K562 (cell line): ENCODE results near the gene ITGB6. TPM values are rescaled to one million over a fixed set of nuclear protein-coding genes. Genes with fewer than 3 reads are reported as not detected.

Experiments
- ATAC-seq: fragments of 200-7000 bp; cut with Tn5 transposase; 3 replicates; pipeline ENCODE4 v1.9.1; 2020; ENCODE audit warnings: moderate library complexity
- BruUV-seq: library from RNA; stranded (reverse); fragments of 400-500 nt; replicated peaks from 2 replicates; lab custom pipeline; 2021; lab: Mats Ljungman, UMichigan
- CTCF ChIA-PET: fragments of 300-600 bp; formaldehyde crosslinking; extraction: SDS; loops from one replicate; lab custom pipeline; 2021; ENCODE audit warnings: low intra/inter-chr PET ratio; lab: Yijun Ruan, JAX
- POLR2A ChIA-PET: fragments of 300-600, 350-650 bp; sonication (Branson Sonifier 250); formaldehyde crosslinking; extraction: SDS; loops from one replicate; lab custom pipeline; 2021; ENCODE audit warnings: antibody characterized with exemption, inconsistent platforms; lab: Yijun Ruan, JAX
- DNase-seq, 4 experiments: peaks; one replicate each; pipeline versions ENCODE4 v3.0.0 to v3.0.0-alpha.2; 2011 to 2018; ENCODE audit warnings: low spot score in 3 of 4, mixed read lengths in 3 of 4; ENCODE audit errors: extremely low read depth in 1 of 4
- FAIRE-seq: peaks from 2 replicates; lab custom pipeline; 2011; peaks lifted over from hg19 to GRCh38; lab: Jason Lieb, UNC
- H2AFZ ChIP-seq: 2 replicates; pipeline ENCODE4 v1.6.0; 2011; ENCODE audit warnings: low read depth, low read length, control low read depth, inconsistent platforms
- H3K27ac ChIP-seq: fragments of 200-600 bp; 3 replicates; pipeline ENCODE4 v1.8.0; 2011; ENCODE audit warnings: low read depth, mild to moderate bottlenecking, control low read depth, inconsistent platforms, low read length, moderate library complexity, mixed read lengths; ENCODE audit errors: extremely low read depth
- H3K27me3 ChIP-seq, 2 experiments: fragments of 300-600 bp in 1 of 2; 2 replicates in 1 of 2; 3 replicates in 1 of 2; pipeline versions ENCODE4 v1.6.0 to v1.8.0; 2011; ENCODE audit warnings: inconsistent platforms in 2 of 2, low read length in 2 of 2, mild to moderate bottlenecking in 1 of 2, mixed read lengths in 1 of 2, moderate library complexity in 1 of 2; ENCODE audit not compliant: control insufficient read depth in 2 of 2, insufficient read depth in 2 of 2
- H3K36me3 ChIP-seq: fragments of 300-600 bp; 3 replicates; pipeline ENCODE4 v1.8.0; 2011; ENCODE audit warnings: mild to moderate bottlenecking, low read length, inconsistent platforms; ENCODE audit not compliant: control insufficient read depth, insufficient read depth
- H3K4me1 ChIP-seq, 2 experiments: fragments of 200-600 bp in 1 of 2; replicated peaks in 1 of 2; 2 replicates in 1 of 2; 3 replicates in 1 of 2; pipeline versions ENCODE4 v1.5.1 to v1.8.0; 2011; ENCODE audit warnings: inconsistent platforms in 2 of 2, low read length in 2 of 2, mild to moderate bottlenecking in 1 of 2, mixed read lengths in 1 of 2, moderate library complexity in 1 of 2; ENCODE audit not compliant: control insufficient read depth in 2 of 2, insufficient read depth in 2 of 2
- H3K4me2 ChIP-seq: 2 replicates; pipeline ENCODE4 v1.6.1; 2011; ENCODE audit warnings: low read length, control low read depth, inconsistent platforms, mixed read lengths; ENCODE audit not compliant: insufficient read depth
- H3K4me3 ChIP-seq: fragments of 200-600 bp; sonication (generic), shearing (Covaris generic); 2 replicates; pipeline ENCODE4 v1.5.1; 2016; ENCODE audit warnings: control low read depth, inconsistent platforms
- H3K79me2 ChIP-seq: fragments of 200-600 bp; 3 replicates; pipeline ENCODE4 v1.8.0; 2011; ENCODE audit warnings: low read length, inconsistent platforms; ENCODE audit not compliant: control insufficient read depth, insufficient read depth
- H3K9ac ChIP-seq, 2 experiments: 2 replicates each; pipeline versions ENCODE4 v1.6.0 to v1.6.1; 2011; ENCODE audit warnings: low read depth in 2 of 2, low read length in 2 of 2, control low read depth in 1 of 2, inconsistent platforms in 1 of 2, mild to moderate bottlenecking in 1 of 2, mixed read lengths in 1 of 2; ENCODE audit not compliant: insufficient read depth in 1 of 2
- H3K9me1 ChIP-seq: one replicate; pipeline ENCODE4 v1.6.0; 2011; ENCODE audit warnings: inconsistent platforms, mild to moderate bottlenecking, low read length, moderate library complexity; ENCODE audit not compliant: control insufficient read depth, insufficient read depth
- H3K9me3 ChIP-seq: replicated peaks from 2 replicates; pipeline ENCODE4 v1.5.1; 2011; ENCODE audit warnings: low read depth, low read length, inconsistent platforms; ENCODE audit not compliant: control insufficient read depth, insufficient read depth
- H4K20me1 ChIP-seq: replicated peaks from 2 replicates; pipeline ENCODE4 v1.6.1; 2011; ENCODE audit warnings: low read length, inconsistent platforms, mixed read lengths; ENCODE audit not compliant: control insufficient read depth, insufficient read depth
- CTBP1 ChIP-seq: fragments of 450-650 bp; IDR thresholded peaks from 2 replicates; pipeline ENCODE4 v1.6.1; 2016; ENCODE audit warnings: borderline replicate concordance
- DIDO1 ChIP-seq: fragments of 450-650 bp; IDR thresholded peaks from 2 replicates; pipeline ENCODE4 v1.6.1; 2016; ENCODE audit warnings: low read depth, missing biosample characterization, missing genetic modification characterization
- RBFOX2 ChIP-seq: fragments of 200-400 bp; formaldehyde crosslinking; IDR thresholded peaks from 2 replicates; pipeline ENCODE4 v1.6.1; 2017; ENCODE audit warnings: low read depth, mild to moderate bottlenecking, low read length, moderate library complexity
- RHOXF2B ChIP-seq: fragments of 250-450 bp; sonication (Bioruptor Pico); conservative IDR thresholded peaks from 2 replicates; pipeline ENCODE4 v1.5.1; 2021
- SAFB ChIP-seq: fragments of 200-400 bp; formaldehyde crosslinking; IDR thresholded peaks from 2 replicates; pipeline ENCODE4 v1.6.1; 2017; ENCODE audit warnings: low read depth, low read length, borderline replicate concordance
- SMAD3 ChIP-seq: fragments of 450-650 bp; formaldehyde crosslinking; conservative IDR thresholded peaks from 2 replicates; pipeline ENCODE4 v1.4.0; 2020; ENCODE audit warnings: mild to moderate bottlenecking
- ZNF184 ChIP-seq: sonication (generic); formaldehyde crosslinking; IDR thresholded peaks from 2 replicates; pipeline ENCODE4 v1.5.0; 2020; ENCODE audit warnings: missing genetic modification reagents
- ZNF3 ChIP-seq: fragments of 250-450 bp; sonication (Bioruptor Pico); IDR thresholded peaks from 2 replicates; pipeline ENCODE4 v1.5.0; 2021; ENCODE audit warnings: mild to moderate bottlenecking, moderate library complexity
- WGBS: fragments of 100-300 bp; shearing (Covaris generic); methylation state at CpG from one replicate; pipeline ENCODE4 v1.1.6; 2016; ENCODE audit warnings: low coverage, mixed read lengths; ENCODE audit not compliant: insufficient coverage; ENCODE audit errors: missing lambda C conversion rate; 5-methylcytosine and 5-hydroxymethylcytosine counted together
- in situ Hi-C: fragments of 300-500 bp; cut with MboI; formaldehyde crosslinking; loops from 4 replicates; pipeline ENCODE4 v1.15.0; 2018; ENCODE audit warnings: inconsistent platforms, mixed read lengths
- intact Hi-C: fragments of 100-400 bp; cut with micrococcal nuclease; formaldehyde crosslinking; loops from 2 replicates; pipeline ENCODE4 v1.14.2; 2022
- polyA plus RNA-seq, 8 experiments: library from polyadenylated mRNA; depleted of rRNA in 4 of 8; stranded (reverse) in 5 of 8; unstranded in 3 of 8; fragments of >200 nt; fragmentation: Nextera tagmentation in 2 of 8; fragmentation: Illumina TruSeq in 1 of 8; extraction: Ambion mirVana in 2 of 8; extraction: Trizol in 1 of 8; gene quantifications; 2 replicates each; pipeline versions ENCODE4 v1.2.1 to v1.2.3, GENCODE V29; 2011 to 2014; ENCODE audit warnings: inconsistent platforms in 1 of 8, missing spikeins in 1 of 8
- total RNA-seq, 7 experiments: library from RNA; depleted of rRNA in 6 of 7; stranded (reverse); fragments of >200 nt in 6 of 7; fragmentation: Illumina TruSeq in 2 of 7; extraction: Trizol in 2 of 7; gene quantifications; 2 replicates each; pipeline versions ENCODE4 v1.2.1 to v1.2.3, GENCODE V29; 2011 to 2021; ENCODE audit warnings: low replicate concordance in 1 of 7

The ITGB6 gene
- total and polyA plus RNA-seq, 9 of the 15 experiments (the other 6 are each of a cell fraction or from before 2014, with no cell fraction given), result 0.18 TPM; not detected in 8

DNA sequence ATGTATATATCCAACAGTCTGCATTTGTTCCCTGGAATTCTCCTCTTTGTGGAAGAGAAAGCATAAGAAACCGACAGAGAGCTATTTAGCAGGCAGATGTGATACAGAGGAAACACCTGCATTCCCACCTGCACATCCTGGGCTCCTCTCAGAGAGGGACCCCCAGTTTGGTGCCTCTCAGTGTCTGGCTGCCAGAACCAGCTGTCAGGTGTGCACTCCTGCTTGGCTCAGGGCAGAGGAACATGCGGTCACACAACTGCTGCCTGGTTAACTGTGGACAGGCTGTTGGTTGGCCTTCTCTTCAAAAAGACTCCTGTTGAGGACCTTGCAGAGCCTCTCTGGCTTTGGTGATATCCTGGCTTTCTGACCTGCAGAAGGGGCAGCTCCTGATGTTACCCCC is 54.6 kb downstream of the ITGB6 start:
- no peaks in the 10 kb centered on the region for H3K4me1 ChIP-seq
- H3K27ac ChIP-seq, result no peak overlapping the region
- POLR2A ChIA-PET, result interaction anchor here (0.6 to 0.7 kb wide), 3 partner anchors 18 to 371 kb away, joined by 3 to 4 read pairs (median 3); no protein-coding TSS in a partner anchor
- H3K9ac ChIP-seq, result no peak overlapping the region
- H3K27me3 ChIP-seq, result no peaks in the 10 kb centered on the region; a peak in 2 of 5 replicates
- FAIRE-seq (no peak), ATAC-seq (no peak), DNase-seq (no peak)
- WGBS, result 0% methylated on average over 2 of the region's 2 CpGs
- CTCF ChIA-PET, result no interaction called here
- no TSS peak for BruUV-seq
- intact Hi-C loops, result no loop called here
- no peak overlapping the region for H2AFZ ChIP-seq
- H3K9me3 ChIP-seq, result no peaks in the 10 kb centered on the region
- no peaks in the 10 kb centered on the region for H3K36me3 ChIP-seq
- H3K9me1 ChIP-seq, result no peaks in the 10 kb centered on the region
- no peak for TF ChIP-seq DIDO1 (tag)
- no peak for TF ChIP-seq RHOXF2B (CRISPR knock-in tag)
- TF ChIP-seq CTBP1, result no peak
- no peak for TF ChIP-seq ZNF3
- TF ChIP-seq SAFB, result no peak
- no peaks in the 10 kb centered on the region for H3K79me2 ChIP-seq
- H3K4me3 ChIP-seq, result no peak overlapping the region
- no peaks in the 10 kb centered on the region for H4K20me1 ChIP-seq
- in situ Hi-C loops, result no loop called here
- H3K4me2 ChIP-seq, result no peak overlapping the region

DNA sequence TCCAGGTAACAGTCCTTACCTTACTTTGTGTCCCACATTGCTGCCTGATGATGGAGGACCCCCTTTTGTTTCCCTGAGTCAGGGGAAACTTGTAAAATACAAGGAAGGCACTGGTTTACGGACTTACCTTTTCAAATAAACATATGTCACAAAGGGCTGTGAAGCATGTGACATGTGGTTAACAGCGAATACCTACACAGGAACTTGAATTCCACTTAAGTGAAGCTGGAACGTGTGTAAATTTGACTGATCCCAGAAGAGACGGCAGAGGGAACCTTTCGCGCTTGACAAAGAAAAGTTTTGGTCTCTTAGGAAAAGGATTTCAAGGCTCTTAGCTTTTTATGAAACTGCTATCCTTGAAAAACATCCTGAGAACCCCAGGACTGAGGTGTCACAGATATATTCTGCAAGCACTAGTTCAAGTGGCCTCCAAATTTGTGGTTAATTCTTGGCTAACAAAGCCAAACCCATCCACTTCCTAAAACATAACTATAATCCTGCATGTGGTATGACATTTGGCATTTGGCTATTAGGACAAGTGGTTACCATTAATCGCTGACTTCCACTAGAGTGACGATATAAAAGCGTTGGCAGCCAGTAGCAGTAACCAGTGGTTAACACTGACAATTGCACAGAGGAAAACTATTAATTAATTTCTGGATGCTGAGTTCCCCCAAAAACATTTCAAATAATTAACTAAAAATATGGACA is 55.6 kb downstream of the ITGB6 start:
- no peaks in the 10 kb centered on the region for H4K20me1 ChIP-seq
- H3K9me3 ChIP-seq, result no peaks in the 10 kb centered on the region
- WGBS, result 6% methylated on average over 9 of the region's 9 CpGs
- H3K9ac ChIP-seq, result no peak overlapping the region
- no TSS peak for BruUV-seq
- ATAC-seq (no peak), FAIRE-seq (no peak)
- no peak for TF ChIP-seq SMAD3
- no peak for TF ChIP-seq RBFOX2
- no peak for TF ChIP-seq ZNF184 (CRISPR knock-in tag)
- TF ChIP-seq, all 486 proteins: peak for 0
- in situ Hi-C loops, result no loop called here
- POLR2A ChIA-PET, result no interaction called here
- H3K4me3 ChIP-seq, result no peak overlapping the region
- DNase-seq, result no peak
- no peaks in the 10 kb centered on the region for H3K9me1 ChIP-seq
- no peak overlapping the region for H3K27ac ChIP-seq
- H2AFZ ChIP-seq, result no peak overlapping the region
- CTCF ChIA-PET, result no interaction called here
- H3K27me3 ChIP-seq, result no peaks in the 10 kb centered on the region; a peak in 2 of 5 replicates
- H3K36me3 ChIP-seq, result no peaks in the 10 kb centered on the region
- no peaks in the 10 kb centered on the region for H3K4me1 ChIP-seq
- H3K4me2 ChIP-seq, result no peak overlapping the region
- intact Hi-C loops, result no loop called here
- no peaks in the 10 kb centered on the region for H3K79me2 ChIP-seq
